Panc1 (cell line): ENCODE measurements around the gene DAO. TPM values are rescaled to one million over a fixed set of nuclear protein-coding genes. Genes with fewer than 3 reads are reported as not detected.

Experiments
- ATAC-seq: fragments of 200-7000 bp; cut with Tn5 transposase; 2 replicates; pipeline ENCODE4 v1.9.1; 2020; ENCODE audit warnings: mild to moderate bottlenecking, moderate library complexity
- BruUV-seq: library from RNA; stranded (reverse); fragments of 400-500 nt; replicated peaks from 2 replicates; lab custom pipeline; 2021; lab: Mats Ljungman, UMichigan
- CTCF ChIA-PET: fragments of 300-600 bp; sonication (Branson Sonifier 250); formaldehyde crosslinking; loops from one replicate; lab custom pipeline; 2022; ENCODE audit warnings: antibody characterized with exemption; lab: Charles Lee
- POLR2A ChIA-PET: fragments of 300-600 bp; sonication (Branson Sonifier 250); formaldehyde crosslinking; loops from one replicate; lab custom pipeline; 2022; ENCODE audit warnings: antibody characterized with exemption; lab: Charles Lee
- DNase-seq: peaks from one replicate; pipeline ENCODE4 v3.0.0-alpha.2; 2010; ENCODE audit warnings: low read depth, low spot score
- H3K27ac ChIP-seq: 2 replicates; pipeline ENCODE4 v1.5.1; 2011; ENCODE audit warnings: mild to moderate bottlenecking, low read length, inconsistent platforms
- H3K27me3 ChIP-seq: fragments of 200-500 bp; sonication (Bioruptor generic); 2 replicates; pipeline ENCODE4 v1.6.0; 2014; ENCODE audit warnings: low read length, inconsistent platforms; ENCODE audit not compliant: control insufficient read depth, insufficient read depth
- H3K36me3 ChIP-seq: fragments of 200-500 bp; sonication (Bioruptor generic); 2 replicates; pipeline ENCODE4 v1.5.1; 2014; ENCODE audit warnings: inconsistent platforms, mild to moderate bottlenecking, low read length, moderate library complexity; ENCODE audit not compliant: control insufficient read depth, insufficient read depth
- H3K4me1 ChIP-seq: 2 replicates; pipeline ENCODE4 v1.5.1; 2011; ENCODE audit warnings: inconsistent platforms, mild to moderate bottlenecking, low read length, moderate library complexity; ENCODE audit not compliant: control insufficient read depth, insufficient read depth
- H3K4me3 ChIP-seq, 2 experiments: 2 replicates each; pipeline ENCODE4 v1.5.1; 2011 to 2012; ENCODE audit warnings: low read depth in 2 of 2, low read length in 2 of 2, mild to moderate bottlenecking in 2 of 2, inconsistent platforms in 1 of 2, moderate library complexity in 1 of 2
- H3K9me3 ChIP-seq: fragments of 200-500 bp; sonication (Bioruptor generic); 2 replicates; pipeline ENCODE4 v1.5.1; 2014; ENCODE audit warnings: low read depth, mild to moderate bottlenecking, inconsistent platforms, low read length, moderate library complexity; ENCODE audit not compliant: control insufficient read depth, insufficient read depth
- CTCF ChIP-seq: fragments of 450-650 bp; IDR thresholded peaks from 2 replicates; pipeline ENCODE4 v1.5.1; 2017; ENCODE audit warnings: mild to moderate bottlenecking
- POLR2AphosphoS5 ChIP-seq: IDR thresholded peaks from 2 replicates; pipeline ENCODE4 v1.6.1; 2012; ENCODE audit warnings: mild to moderate bottlenecking, low read depth, low read length, moderate library complexity
- REST ChIP-seq, 2 experiments: IDR thresholded peaks; 2 replicates each; pipeline ENCODE4 v1.6.1; 2011 to 2012; ENCODE audit warnings: low read depth in 2 of 2, control low read depth in 1 of 2, low read length in 1 of 2, mild to moderate bottlenecking in 1 of 2, moderate library complexity in 1 of 2; ENCODE audit not compliant: insufficient read depth in 1 of 2
- SIN3A ChIP-seq: IDR thresholded peaks from 2 replicates; pipeline ENCODE4 v1.6.1; 2012; ENCODE audit warnings: low read depth, mild to moderate bottlenecking, low read length, moderate library complexity, borderline replicate concordance; ENCODE audit not compliant: insufficient read depth
- TCF7L2 ChIP-seq: IDR thresholded peaks from 2 replicates; pipeline ENCODE4 v1.6.1; 2011; ENCODE audit warnings: mild to moderate bottlenecking, low read depth, low read length, inconsistent platforms
- in situ Hi-C: cut with HindIII; loops from 2 replicates; pipeline ENCODE4 v1.10.0; 2016; ENCODE audit warnings: low sequenced_read_pairs, low pct_unique_long_range_greater_than_20kb
- intact Hi-C: fragments of 100-400 bp; cut with micrococcal nuclease; formaldehyde crosslinking; loops from one replicate; pipeline ENCODE4 v1.10.0; 2022; ENCODE audit not compliant: unreplicated experiment
- total RNA-seq: library from RNA; stranded (reverse); gene quantifications from one replicate; pipeline ENCODE4 v1.2.1, GENCODE V29; 2021; ENCODE audit not compliant: unreplicated experiment

DAO gene
- total RNA-seq, 1 experiment from 2014 or later = not detected

GRCh38 chr12:108888031-108888430 lies 8.1 kb downstream of the DAO start:
- H3K27me3 ChIP-seq = no peaks in the 10 kb centered on the region
- H3K27ac ChIP-seq = no peak overlapping the region
- no peak for ATAC-seq
- in situ Hi-C loops = no loop called here
- TF ChIP-seq CTCF (no peak), REST (IDR thresholded peaks at IDR 0.05; ENCODE audit: insufficient read depth in 1 of 2, low read depth in 2 of 2, low read length in 1 of 2) (no peak), SIN3A (no peak), TCF7L2 (no peak), POLR2AphosphoS5 (no peak)
- DNase-seq = no peak
- no peaks in the 10 kb centered on the region for H3K36me3 ChIP-seq
- ChIA-PET CTCF (no interaction called here), POLR2A (no interaction called here)
- no peak overlapping the region for H3K4me3 ChIP-seq
- BruUV-seq = no TSS peak
- no peaks in the 10 kb centered on the region for H3K9me3 ChIP-seq
- no peaks in the 10 kb centered on the region for H3K4me1 ChIP-seq
- intact Hi-C loops = loop anchor here (10.0 kb wide), 1 partner anchor 197 kb away; no protein-coding TSS in a partner anchor

GRCh38 chr12:108890208-108890607 lies 10.3 kb downstream of the DAO start:
- Histone ChIP-seq H3K4me3 (no peak overlapping the region), H3K27ac (no peak overlapping the region), H3K4me1 (no peaks in the 10 kb centered on the region), H3K36me3 (no peaks in the 10 kb centered on the region), H3K9me3 (no peaks in the 10 kb centered on the region), H3K27me3 (no peaks in the 10 kb centered on the region)
- in situ Hi-C loops (no loop called here), intact Hi-C loops (no loop called here)
- ChIA-PET CTCF (interaction anchor here (0.5 kb wide), 1 partner anchor 19 kb away, joined by 8 read pairs; no protein-coding TSS in a partner anchor), POLR2A (no interaction called here)
- no peak for DNase-seq
- ATAC-seq = no peak
- TF ChIP-seq SIN3A = no peak
- peak; percentile 88 to 89 for TF ChIP-seq REST (IDR thresholded peaks at IDR 0.05; ENCODE audit: insufficient read depth in 1 of 2, low read depth in 2 of 2, low read length in 1 of 2)
- BruUV-seq = no TSS peak
